ENCODE measurements around the gene STK33.

The STK33 gene

DNA sequence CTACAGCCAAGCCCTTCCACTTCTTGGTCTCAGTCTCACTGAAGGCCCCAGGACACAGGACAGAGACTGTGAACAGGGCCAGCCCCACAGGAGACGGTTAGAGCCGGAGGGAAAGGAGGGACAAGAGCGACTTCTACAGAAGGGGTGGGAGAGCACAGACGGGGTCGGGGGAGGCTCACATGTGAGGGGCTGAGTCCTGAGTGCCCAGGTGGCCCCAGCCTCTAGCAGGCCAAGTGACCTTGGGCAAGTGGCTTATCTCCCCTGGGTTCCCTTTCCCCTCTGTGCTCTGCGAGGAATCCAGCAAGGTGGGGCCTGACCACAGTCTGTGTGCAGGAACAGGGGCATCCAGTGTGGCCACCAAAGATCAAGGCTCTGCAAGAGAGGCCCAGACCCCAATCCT is 227.7 kb downstream of the STK33 start:
- H3K9me2 ChIP-seq (replicated peaks; ENCODE audit: insufficient read depth, low read length), result no peaks in the 10 kb centered on the region
- H4K20me1 ChIP-seq (ENCODE audit: insufficient read depth, low read length), result no peaks in the 10 kb centered on the region
- no peaks in the 10 kb centered on the region for H3K36me3 ChIP-seq (replicated peaks; ENCODE audit: insufficient read depth, low read length)
- no peak for TF ChIP-seq EZH2 (optimal IDR thresholded peaks at IDR 0.05; ENCODE audit: low read depth, low read length)
- TF ChIP-seq EZH2phosphoT487 (IDR thresholded peaks at IDR 0.05; ENCODE audit: low read length), result no peak
- TF ChIP-seq, protein P1, sequence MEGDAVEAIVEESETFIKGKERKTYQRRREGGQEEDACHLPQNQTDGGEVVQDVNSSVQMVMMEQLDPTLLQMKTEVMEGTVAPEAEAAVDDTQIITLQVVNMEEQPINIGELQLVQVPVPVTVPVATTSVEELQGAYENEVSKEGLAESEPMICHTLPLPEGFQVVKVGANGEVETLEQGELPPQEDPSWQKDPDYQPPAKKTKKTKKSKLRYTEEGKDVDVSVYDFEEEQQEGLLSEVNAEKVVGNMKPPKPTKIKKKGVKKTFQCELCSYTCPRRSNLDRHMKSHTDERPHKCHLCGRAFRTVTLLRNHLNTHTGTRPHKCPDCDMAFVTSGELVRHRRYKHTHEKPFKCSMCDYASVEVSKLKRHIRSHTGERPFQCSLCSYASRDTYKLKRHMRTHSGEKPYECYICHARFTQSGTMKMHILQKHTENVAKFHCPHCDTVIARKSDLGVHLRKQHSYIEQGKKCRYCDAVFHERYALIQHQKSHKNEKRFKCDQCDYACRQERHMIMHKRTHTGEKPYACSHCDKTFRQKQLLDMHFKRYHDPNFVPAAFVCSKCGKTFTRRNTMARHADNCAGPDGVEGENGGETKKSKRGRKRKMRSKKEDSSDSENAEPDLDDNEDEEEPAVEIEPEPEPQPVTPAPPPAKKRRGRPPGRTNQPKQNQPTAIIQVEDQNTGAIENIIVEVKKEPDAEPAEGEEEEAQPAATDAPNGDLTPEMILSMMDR (IDR thresholded peaks at IDR 0.05; ENCODE audit: low read length), result no peak
- H3K27me3 ChIP-seq (replicated peaks; ENCODE audit: insufficient read depth, low read length), result no peaks in the 10 kb centered on the region
- no peak overlapping the region for H3K4me2 ChIP-seq (ENCODE audit: low read depth, low read length)
- H3K4me3 ChIP-seq (ENCODE audit: low read length), result no peak overlapping the region
- H3K9ac ChIP-seq (ENCODE audit: low read length), result no peak overlapping the region
- H2AFZ ChIP-seq (ENCODE audit: low read length), result no peak overlapping the region
- no peak for DNase-seq
- H3K27ac ChIP-seq (ENCODE audit: low read length), result no peak overlapping the region
- H3F3A ChIP-seq (ENCODE audit: insufficient read depth, low read length), result no peaks in the 10 kb centered on the region
- H3K4me1 ChIP-seq (ENCODE audit: low read length), result no peaks in the 10 kb centered on the region
- H3K79me2 ChIP-seq (ENCODE audit: low read length), result no peaks in the 10 kb centered on the region
- no peaks in the 10 kb centered on the region for H3K9me3 ChIP-seq (replicated peaks; ENCODE audit: insufficient read depth, low read length)

DNA sequence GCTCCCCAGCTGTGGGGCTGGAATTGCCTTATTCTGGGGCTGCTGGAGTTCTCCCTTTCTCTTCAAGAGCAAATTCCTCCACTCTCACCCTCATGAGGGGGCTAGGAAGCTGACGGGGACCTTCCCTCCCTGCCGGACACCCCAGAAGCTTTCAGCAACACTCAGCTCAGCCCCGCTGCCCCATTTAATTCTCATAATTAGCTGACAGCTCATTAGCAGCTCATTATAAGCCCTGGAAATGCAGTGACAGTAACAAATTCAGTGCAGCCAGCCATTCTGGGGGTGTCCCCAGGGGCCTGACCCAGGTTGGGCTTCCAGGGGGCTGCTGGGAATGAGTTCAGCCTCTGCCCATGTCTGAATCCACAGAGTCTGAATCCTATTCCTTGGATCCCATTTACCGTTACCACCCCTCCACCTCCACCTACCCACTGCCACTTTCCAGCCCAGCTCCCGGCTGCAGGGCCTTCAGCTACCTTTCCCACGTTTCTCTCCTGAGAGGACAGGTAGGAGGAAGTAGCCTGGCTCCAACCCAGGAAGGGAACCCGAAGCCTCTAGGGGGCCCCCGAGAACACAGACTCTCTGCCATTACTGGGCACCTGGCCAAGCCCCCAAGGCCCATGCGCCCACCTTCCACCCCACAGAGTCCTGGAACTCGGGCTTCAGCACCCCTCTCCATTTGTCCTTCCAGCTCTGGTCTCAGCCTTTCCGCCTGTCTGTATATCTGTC is 228.6 kb downstream of the STK33 start:
- Histone ChIP-seq H3K4me2 (ENCODE audit: low read depth, low read length) (no peak overlapping the region), H3K4me1 (ENCODE audit: low read length) (no peaks in the 10 kb centered on the region), H3K27me3 (replicated peaks; ENCODE audit: insufficient read depth, low read length) (no peaks in the 10 kb centered on the region), H3K9me2 (replicated peaks; ENCODE audit: insufficient read depth, low read length) (no peaks in the 10 kb centered on the region), H2AFZ (ENCODE audit: low read length) (no peak overlapping the region), H3K36me3 (replicated peaks; ENCODE audit: insufficient read depth, low read length) (no peaks in the 10 kb centered on the region), H3K9ac (ENCODE audit: low read length) (no peak overlapping the region), H3F3A (ENCODE audit: insufficient read depth, low read length) (no peaks in the 10 kb centered on the region), H3K27ac (ENCODE audit: low read length) (no peak overlapping the region), H3K4me3 (ENCODE audit: low read length) (no peak overlapping the region), H4K20me1 (ENCODE audit: insufficient read depth, low read length) (no peaks in the 10 kb centered on the region), H3K79me2 (ENCODE audit: low read length) (no peaks in the 10 kb centered on the region), H3K9me3 (replicated peaks; ENCODE audit: insufficient read depth, low read length) (no peaks in the 10 kb centered on the region)
- DNase-seq, result no peak
- TF ChIP-seq, protein P1 (IDR thresholded peaks at IDR 0.05; ENCODE audit: low read length), result peak; percentile 13
- no peak for TF ChIP-seq EZH2phosphoT487 (IDR thresholded peaks at IDR 0.05; ENCODE audit: low read length)
- TF ChIP-seq EZH2 (optimal IDR thresholded peaks at IDR 0.05; ENCODE audit: low read depth, low read length), result no peak

DNA sequence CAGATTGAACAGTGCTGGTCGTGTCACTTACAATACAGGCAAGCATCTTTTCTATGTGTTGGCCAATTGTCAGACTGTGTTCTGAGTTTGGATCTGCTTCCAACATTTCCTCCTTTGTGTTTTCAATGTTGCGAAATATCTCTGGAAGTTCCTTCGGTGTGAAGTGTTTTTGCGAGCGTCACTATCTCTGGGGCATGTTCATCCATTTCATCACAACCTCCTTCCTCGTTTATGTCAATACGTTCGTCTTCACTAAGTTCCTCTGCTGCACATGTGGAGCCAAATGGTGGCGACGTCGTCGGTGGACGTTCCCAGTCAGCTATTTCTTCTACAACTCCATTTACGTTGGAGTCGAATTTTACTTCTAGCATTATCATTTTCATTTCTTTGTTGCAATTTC is 230.1 kb downstream of the STK33 start:
- DNase-seq, result no peak
- Histone ChIP-seq H3K4me3 (ENCODE audit: low read length) (no peak overlapping the region), H3K4me2 (ENCODE audit: low read depth, low read length) (no peak overlapping the region), H3K36me3 (replicated peaks; ENCODE audit: insufficient read depth, low read length) (no peaks in the 10 kb centered on the region), H3K4me1 (ENCODE audit: low read length) (no peaks in the 10 kb centered on the region), H3F3A (ENCODE audit: insufficient read depth, low read length) (no peaks in the 10 kb centered on the region), H4K20me1 (ENCODE audit: insufficient read depth, low read length) (no peaks in the 10 kb centered on the region), H2AFZ (ENCODE audit: low read length) (no peak overlapping the region), H3K9ac (ENCODE audit: low read length) (no peak overlapping the region), H3K9me2 (replicated peaks; ENCODE audit: insufficient read depth, low read length) (no peaks in the 10 kb centered on the region), H3K9me3 (replicated peaks; ENCODE audit: insufficient read depth, low read length) (no peaks in the 10 kb centered on the region), H3K79me2 (ENCODE audit: low read length) (no peaks in the 10 kb centered on the region), H3K27me3 (replicated peaks; ENCODE audit: insufficient read depth, low read length) (no peaks in the 10 kb centered on the region), H3K27ac (ENCODE audit: low read length) (no peak overlapping the region)
- TF ChIP-seq EZH2phosphoT487 (IDR thresholded peaks at IDR 0.05; ENCODE audit: low read length) (no peak), EZH2 (optimal IDR thresholded peaks at IDR 0.05; ENCODE audit: low read depth, low read length) (no peak)

DNA sequence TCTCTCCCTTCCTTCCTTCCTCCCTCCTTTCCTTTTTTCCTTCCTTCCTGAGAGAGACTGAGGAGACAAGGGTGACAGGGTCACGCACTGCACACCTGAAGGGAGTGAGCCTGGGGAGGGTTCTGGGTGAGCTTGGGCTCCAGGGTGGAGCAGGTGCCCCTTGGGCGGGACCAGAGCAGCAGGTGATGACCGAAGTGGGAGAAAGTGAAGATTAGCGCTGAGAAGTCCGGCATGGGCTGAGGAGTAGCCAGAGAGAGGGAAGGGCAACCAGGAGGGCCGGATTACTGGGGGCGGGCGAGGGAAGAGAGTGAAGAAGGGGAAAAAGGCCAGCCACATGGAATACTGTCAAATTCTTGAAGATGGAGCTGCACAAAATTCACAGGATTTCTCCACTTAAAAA is 231.1 kb downstream of the STK33 start:
- no peak for DNase-seq
- TF ChIP-seq EZH2 (optimal IDR thresholded peaks at IDR 0.05; ENCODE audit: low read depth, low read length) (no peak), EZH2phosphoT487 (IDR thresholded peaks at IDR 0.05; ENCODE audit: low read length) (no peak)
- TF ChIP-seq, protein P1 (IDR thresholded peaks at IDR 0.05; ENCODE audit: low read length), result no peak
- H3K4me2 ChIP-seq (ENCODE audit: low read depth, low read length), result no peak overlapping the region

More for the DNA sequence above, 231.1 kb downstream of the STK33 start:
- no peaks in the 10 kb centered on the region for H3K36me3 ChIP-seq (replicated peaks; ENCODE audit: insufficient read depth, low read length)
- no peak overlapping the region for H3K27ac ChIP-seq (ENCODE audit: low read length)
- H3F3A ChIP-seq (ENCODE audit: insufficient read depth, low read length), result no peaks in the 10 kb centered on the region
- H2AFZ ChIP-seq (ENCODE audit: low read length), result no peak overlapping the region
- H3K9me2 ChIP-seq (replicated peaks; ENCODE audit: insufficient read depth, low read length), result no peaks in the 10 kb centered on the region
- no peaks in the 10 kb centered on the region for H3K79me2 ChIP-seq (ENCODE audit: low read length)
- no peaks in the 10 kb centered on the region for H3K9me3 ChIP-seq (replicated peaks; ENCODE audit: insufficient read depth, low read length)
- no peak overlapping the region for H3K9ac ChIP-seq (ENCODE audit: low read length)
- H3K4me3 ChIP-seq (ENCODE audit: low read length), result no peak overlapping the region
- H3K4me1 ChIP-seq (ENCODE audit: low read length), result no peaks in the 10 kb centered on the region
- H3K27me3 ChIP-seq (replicated peaks; ENCODE audit: insufficient read depth, low read length), result no peaks in the 10 kb centered on the region
- H4K20me1 ChIP-seq (ENCODE audit: insufficient read depth, low read length), result no peaks in the 10 kb centered on the region
